Measurements from ENCODE around the gene APPBP2.

APPBP2 gene

DNA sequence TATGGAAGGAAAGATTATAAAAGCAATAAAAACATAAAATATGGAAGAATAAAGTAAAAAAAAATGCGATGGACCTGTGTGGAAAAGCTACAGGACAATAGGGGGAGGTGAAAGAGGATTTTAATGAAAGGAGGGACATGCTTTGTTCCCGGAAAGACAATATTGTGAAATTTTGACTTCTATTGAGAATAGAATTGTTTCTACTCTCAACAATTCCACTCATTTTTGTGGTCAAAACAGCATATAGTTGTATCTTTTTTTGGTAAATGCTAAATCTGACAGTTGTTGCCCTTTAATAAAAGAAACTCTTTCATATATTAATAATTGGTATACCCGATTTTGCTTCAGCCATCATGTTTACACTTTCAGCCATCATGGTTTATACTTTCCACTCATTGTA lies 22.9 kb upstream of the APPBP2 start:
- H3K36me3 ChIP-seq = no peaks in the 10 kb centered on the region
- H3K27ac ChIP-seq = no peak overlapping the region
- no peak overlapping the region for H3K4me3 ChIP-seq (ENCODE audit: low read depth, low read length)
- no peaks in the 10 kb centered on the region for H3K27me3 ChIP-seq (ENCODE audit: insufficient read depth, low read depth, severe bottlenecking)
- no peak for DNase-seq
- peaks cover 2% of the 10 kb centered on the region for H3K9me3 ChIP-seq (ENCODE audit: severe bottlenecking)
- TF ChIP-seq, protein P1, sequence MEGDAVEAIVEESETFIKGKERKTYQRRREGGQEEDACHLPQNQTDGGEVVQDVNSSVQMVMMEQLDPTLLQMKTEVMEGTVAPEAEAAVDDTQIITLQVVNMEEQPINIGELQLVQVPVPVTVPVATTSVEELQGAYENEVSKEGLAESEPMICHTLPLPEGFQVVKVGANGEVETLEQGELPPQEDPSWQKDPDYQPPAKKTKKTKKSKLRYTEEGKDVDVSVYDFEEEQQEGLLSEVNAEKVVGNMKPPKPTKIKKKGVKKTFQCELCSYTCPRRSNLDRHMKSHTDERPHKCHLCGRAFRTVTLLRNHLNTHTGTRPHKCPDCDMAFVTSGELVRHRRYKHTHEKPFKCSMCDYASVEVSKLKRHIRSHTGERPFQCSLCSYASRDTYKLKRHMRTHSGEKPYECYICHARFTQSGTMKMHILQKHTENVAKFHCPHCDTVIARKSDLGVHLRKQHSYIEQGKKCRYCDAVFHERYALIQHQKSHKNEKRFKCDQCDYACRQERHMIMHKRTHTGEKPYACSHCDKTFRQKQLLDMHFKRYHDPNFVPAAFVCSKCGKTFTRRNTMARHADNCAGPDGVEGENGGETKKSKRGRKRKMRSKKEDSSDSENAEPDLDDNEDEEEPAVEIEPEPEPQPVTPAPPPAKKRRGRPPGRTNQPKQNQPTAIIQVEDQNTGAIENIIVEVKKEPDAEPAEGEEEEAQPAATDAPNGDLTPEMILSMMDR (IDR thresholded peaks at IDR 0.05; ENCODE audit: low read depth, low read length) = no peak

DNA sequence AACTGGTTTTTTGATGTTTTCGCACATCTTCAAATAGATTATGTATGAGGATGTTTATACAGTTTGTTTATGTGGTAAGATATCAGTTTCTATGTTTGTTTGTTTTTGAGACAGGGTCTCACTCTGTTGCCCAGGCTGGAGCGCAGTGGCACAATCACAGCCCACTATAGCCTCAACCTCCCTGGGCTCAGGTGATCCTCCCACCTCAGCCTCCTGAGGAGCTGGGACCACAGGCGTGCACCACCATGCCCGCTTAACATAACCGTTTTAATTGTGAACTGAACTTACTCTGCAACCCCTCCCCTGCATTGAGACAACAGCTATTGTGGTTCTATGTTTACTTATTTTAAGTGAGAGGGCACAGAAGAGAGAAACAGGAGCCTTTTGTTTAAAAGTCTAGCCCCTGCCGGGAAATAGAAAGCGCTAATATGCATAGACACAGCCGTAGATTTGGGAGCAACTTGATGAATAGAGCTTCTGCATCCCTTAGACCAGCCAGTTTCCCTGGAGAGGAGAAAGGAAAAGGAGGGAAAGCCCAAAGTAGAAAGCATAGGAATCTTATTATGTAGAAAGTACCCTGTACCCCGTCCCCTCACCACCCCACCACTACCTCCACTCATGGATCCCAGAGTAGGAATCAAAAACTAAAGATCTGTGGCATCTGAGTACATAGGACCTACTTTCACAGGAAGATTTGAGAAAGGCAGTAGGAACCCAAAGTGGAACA lies 19.6 kb upstream of the APPBP2 start:
- H3K27ac ChIP-seq = no peak overlapping the region
- no peaks in the 10 kb centered on the region for H3K27me3 ChIP-seq (ENCODE audit: insufficient read depth, low read depth, severe bottlenecking)
- H3K9me3 ChIP-seq (ENCODE audit: severe bottlenecking) = no peaks in the 10 kb centered on the region
- DNase-seq = no peak
- H3K4me3 ChIP-seq (ENCODE audit: low read depth, low read length) = no peak overlapping the region
- no peaks in the 10 kb centered on the region for H3K36me3 ChIP-seq
- TF ChIP-seq, protein P1 (IDR thresholded peaks at IDR 0.05; ENCODE audit: low read depth, low read length) = no peak

GRCh38 chr17:60542071-60542470 lies 16.0 kb upstream of the APPBP2 start:
- no peak overlapping the region for H3K27ac ChIP-seq
- no peak for DNase-seq
- TF ChIP-seq, protein P1 (IDR thresholded peaks at IDR 0.05; ENCODE audit: low read depth, low read length) = no peak

GRCh38 chr17:60540460-60540859 lies 14.4 kb upstream of the APPBP2 start:
- H3K9me3 ChIP-seq (ENCODE audit: severe bottlenecking) = no peaks in the 10 kb centered on the region
- no peak for DNase-seq
- H3K36me3 ChIP-seq = no peaks in the 10 kb centered on the region
- no peak overlapping the region for H3K4me3 ChIP-seq (ENCODE audit: low read depth, low read length)
- H3K27ac ChIP-seq = no peak overlapping the region
- TF ChIP-seq, protein P1 (IDR thresholded peaks at IDR 0.05; ENCODE audit: low read depth, low read length) = no peak
- H3K27me3 ChIP-seq (ENCODE audit: insufficient read depth, low read depth, severe bottlenecking) = no peaks in the 10 kb centered on the region

More at GRCh38 chr17:60542071-60542470, 16.0 kb upstream of the APPBP2 start:
- no peaks in the 10 kb centered on the region for H3K27me3 ChIP-seq (ENCODE audit: insufficient read depth, low read depth, severe bottlenecking)
- no peaks in the 10 kb centered on the region for H3K36me3 ChIP-seq
- no peak overlapping the region for H3K4me3 ChIP-seq (ENCODE audit: low read depth, low read length)
- H3K9me3 ChIP-seq (ENCODE audit: severe bottlenecking) = no peaks in the 10 kb centered on the region

DNA sequence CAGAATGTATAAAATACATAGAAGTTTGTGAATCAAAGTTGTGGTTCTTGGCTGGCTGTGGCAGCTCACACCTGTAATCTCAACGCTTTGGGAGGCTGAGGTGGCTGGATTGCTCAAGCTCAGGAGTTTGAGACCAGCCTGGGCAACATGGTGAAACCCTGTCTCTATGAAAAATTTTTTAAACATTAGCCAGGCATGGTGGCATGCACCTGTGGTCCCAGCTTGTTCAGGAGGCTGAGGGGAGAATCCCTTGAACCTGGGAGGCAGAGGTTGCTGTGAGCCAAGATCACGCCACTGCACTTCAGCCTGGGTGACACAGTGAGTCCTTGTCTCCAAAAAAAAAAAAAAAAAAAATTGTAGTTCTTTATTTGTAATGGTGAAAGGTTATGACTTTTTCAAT lies 13.8 kb upstream of the APPBP2 start:
- Histone ChIP-seq H3K36me3 (no peaks in the 10 kb centered on the region), H3K9me3 (ENCODE audit: severe bottlenecking) (no peaks in the 10 kb centered on the region), H3K27me3 (ENCODE audit: insufficient read depth, low read depth, severe bottlenecking) (no peaks in the 10 kb centered on the region), H3K27ac (no peak overlapping the region), H3K4me3 (ENCODE audit: low read depth, low read length) (no peak overlapping the region)
- TF ChIP-seq, protein P1 (IDR thresholded peaks at IDR 0.05; ENCODE audit: low read depth, low read length) = no peak
- DNase-seq = no peak

DNA sequence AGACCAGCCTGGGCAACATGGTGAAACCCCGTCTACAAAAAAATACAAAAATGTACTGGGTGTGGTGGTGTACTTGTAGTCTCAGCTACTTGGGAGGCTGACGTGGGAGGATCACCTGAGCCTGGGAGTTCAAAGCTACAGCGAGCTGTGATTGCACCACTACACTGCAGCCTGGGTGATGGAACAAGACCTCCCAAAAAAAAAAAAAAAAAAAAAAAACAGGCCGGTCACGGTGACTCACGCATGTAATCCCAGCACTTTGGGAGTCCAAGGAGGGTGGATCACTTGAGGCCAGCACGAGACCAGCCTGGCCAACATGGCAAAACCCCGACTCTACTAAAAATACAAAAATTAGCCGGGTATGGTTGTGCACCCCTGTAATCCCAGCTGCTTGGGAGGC lies 12.7 kb upstream of the APPBP2 start:
- Histone ChIP-seq H3K9me3 (ENCODE audit: severe bottlenecking) (no peaks in the 10 kb centered on the region), H3K36me3 (no peaks in the 10 kb centered on the region), H3K27ac (no peak overlapping the region), H3K4me3 (ENCODE audit: low read depth, low read length) (no peak overlapping the region), H3K27me3 (ENCODE audit: insufficient read depth, low read depth, severe bottlenecking) (no peaks in the 10 kb centered on the region)
- DNase-seq = no peak
- TF ChIP-seq, protein P1 (IDR thresholded peaks at IDR 0.05; ENCODE audit: low read depth, low read length) = no peak

Measured in WERI-Rb-1 (cell line).